EL (cell line): ENCODE results near the gene TMEM59L.

Experiments used
- DNase-seq: peaks from one replicate; pipeline ENCODE4 v3.0.0-alpha.2; 2016

Gene TMEM59L

GRCh38 chr19:18639706-18640243 is 27.1 kb downstream of the TMEM59L start:
- no peak for DNase-seq

- no peak for DNase-seq
Observed at GRCh38 chr19:18644196-18645034, 31.7 kb downstream of the TMEM59L start.

- no peak for DNase-seq
Observed at GRCh38 chr19:18645035-18645511, 32.4 kb downstream of the TMEM59L start.

- DNase-seq = no peak
Observed at GRCh38 chr19:18646535-18647370, 34.1 kb downstream of the TMEM59L start.

GRCh38 chr19:18647371-18647767 is 34.7 kb downstream of the TMEM59L start:
- no peak for DNase-seq

GRCh38 chr19:18647807-18648206 is 35.1 kb downstream of the TMEM59L start:
- DNase-seq = no peak

- no peak for DNase-seq
Observed at GRCh38 chr19:18648973-18649315, 36.3 kb downstream of the TMEM59L start.

- DNase-seq = no peak
Observed at GRCh38 chr19:18649371-18650020, 36.8 kb downstream of the TMEM59L start.

- peak; percentile 59 for DNase-seq
Observed at GRCh38 chr19:18650021-18650390, 37.3 kb downstream of the TMEM59L start.

- peak; percentile 80 for DNase-seq
Observed at GRCh38 chr19:18650468-18651041, 37.9 kb downstream of the TMEM59L start.

GRCh38 chr19:18651300-18651699 is 38.6 kb downstream of the TMEM59L start:
- DNase-seq = no peak

GRCh38 chr19:18651733-18652132 is 39.1 kb downstream of the TMEM59L start:
- DNase-seq = no peak

GRCh38 chr19:18653853-18654252 is 41.2 kb downstream of the TMEM59L start:
- DNase-seq = no peak

- DNase-seq = no peak
Observed at GRCh38 chr19:18654469-18654868, 41.8 kb downstream of the TMEM59L start.

GRCh38 chr19:18655173-18655844 is 42.6 kb downstream of the TMEM59L start:
- no peak for DNase-seq

- no peak for DNase-seq
Observed at GRCh38 chr19:18656337-18657086, 43.8 kb downstream of the TMEM59L start.

- DNase-seq = peak; percentile 63
Observed at GRCh38 chr19:18657590-18658365, 45.1 kb downstream of the TMEM59L start.

GRCh38 chr19:18658366-18658855 is 45.7 kb downstream of the TMEM59L start:
- DNase-seq = no peak

- no peak for DNase-seq
Observed at GRCh38 chr19:18659281-18660050, 46.8 kb downstream of the TMEM59L start.
